ENCODE measurements around the gene CRYL1. TPM values are rescaled to one million over a fixed set of nuclear protein-coding genes. Genes with fewer than 3 reads are reported as not detected.

CRYL1 gene
- total RNA-seq, 1 donor = 21.3 TPM

GRCh38 chr13:20534038-20534608, 8.5 kb upstream of the CRYL1 start:
- no peak for DNase-seq (ENCODE audit: low read depth)
- TF ChIP-seq CTCF (IDR thresholded peaks at IDR 0.05; ENCODE audit: insufficient read depth, low read length) = no peak
- H3K4me3 ChIP-seq (ENCODE audit: low read depth, low read length) = no peak overlapping the region

- no peak for TF ChIP-seq CTCF (IDR thresholded peaks at IDR 0.05; ENCODE audit: insufficient read depth, low read length)
- H3K4me3 ChIP-seq (ENCODE audit: low read depth, low read length) = no peak overlapping the region
- DNase-seq (ENCODE audit: low read depth) = peak; percentile 27
These were observed 2.8 kb upstream of the CRYL1 start for GRCh38 chr13:20528452-20528851.

GRCh38 chr13:20526664-20527063, 1.0 kb upstream of the CRYL1 start:
- H3K4me3 ChIP-seq (ENCODE audit: low read depth, low read length) = peak overlapping the region; percentile 80
- DNase-seq (ENCODE audit: low read depth) = peak; percentile 32
- no peak for TF ChIP-seq CTCF (IDR thresholded peaks at IDR 0.05; ENCODE audit: insufficient read depth, low read length)

- no peak for TF ChIP-seq CTCF (IDR thresholded peaks at IDR 0.05; ENCODE audit: insufficient read depth, low read length)
- H3K4me3 ChIP-seq (ENCODE audit: low read depth, low read length) = peak overlapping the region; percentile 80
- DNase-seq (ENCODE audit: low read depth) = peak; percentile 12
These were observed 485 bp downstream of the CRYL1 start for GRCh38 chr13:20525144-20525600.

GRCh38 chr13:20521364-20522115, 4.1 kb downstream of the CRYL1 start:
- DNase-seq (ENCODE audit: low read depth) = no peak
- no peak overlapping the region for H3K4me3 ChIP-seq (ENCODE audit: low read depth, low read length)
- TF ChIP-seq CTCF (IDR thresholded peaks at IDR 0.05; ENCODE audit: insufficient read depth, low read length) = no peak

GRCh38 chr13:20519875-20520274, 5.8 kb downstream of the CRYL1 start:
- DNase-seq (ENCODE audit: low read depth) = no peak
- TF ChIP-seq CTCF (IDR thresholded peaks at IDR 0.05; ENCODE audit: insufficient read depth, low read length) = no peak
- H3K4me3 ChIP-seq (ENCODE audit: low read depth, low read length) = no peak overlapping the region

Data from fibroblast of the aortic adventitia (primary cell).